Left forelimb (tissue), 1 donor: Measurements from ENCODE around the gene C16orf74.
A peak's percentile ranks its signal among the peaks of the same experiment; 100 is the strongest.

Source experiments
- DNase-seq: peaks from one replicate; pipeline ENCODE4 v3.0.0-alpha.2; 2018; ENCODE audit warnings: low spot score

The C16orf74 gene

DNA sequence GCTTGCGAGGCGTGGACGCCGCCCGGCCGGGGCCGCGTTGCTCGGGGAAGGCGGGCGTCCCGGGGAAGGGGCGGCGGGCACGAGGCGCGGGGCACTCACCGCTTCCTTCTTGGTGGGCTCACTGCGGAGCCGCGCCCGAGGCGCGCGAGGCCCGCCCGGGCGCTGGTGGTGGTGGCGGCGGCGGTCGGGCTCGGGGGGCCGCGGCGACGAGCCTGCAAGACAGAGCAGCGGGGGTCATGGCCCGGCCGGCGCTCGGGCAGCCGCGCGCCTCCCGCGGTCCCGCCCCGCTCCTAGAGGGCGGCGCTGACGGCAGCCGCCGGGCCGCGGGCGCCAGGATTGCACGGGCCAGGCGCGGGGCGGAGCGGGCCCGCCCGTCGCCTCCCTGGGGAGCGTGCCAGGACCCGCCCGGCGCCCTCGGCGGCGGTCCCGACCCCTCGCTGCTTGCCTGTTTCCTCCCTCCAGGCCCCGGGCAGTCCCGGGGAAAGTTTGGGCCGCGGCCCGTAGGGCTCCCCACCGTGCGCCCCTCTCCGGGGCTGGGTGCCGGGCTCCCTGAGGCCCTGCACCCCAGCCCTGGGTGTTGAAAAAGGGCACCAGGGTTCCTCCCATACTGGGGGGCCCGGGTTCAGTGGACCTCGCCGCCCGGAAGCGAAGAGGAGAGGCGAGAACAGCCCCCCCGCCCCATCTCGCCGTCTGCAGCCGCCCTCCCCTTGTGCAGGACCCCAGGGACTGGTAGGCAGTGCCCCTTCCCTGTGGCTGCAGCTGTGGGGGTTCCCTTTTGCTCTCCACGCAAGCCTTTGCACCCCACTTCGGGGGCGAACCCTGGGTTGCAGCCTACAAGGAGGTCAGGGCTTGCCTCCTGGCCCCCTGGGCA is at the start of gene C16orf74:
C16orf74 (minus strand) TSS at position 270 of the 871 bp plus-strand sequence. CDS start 15,879 bp downstream, outside the sequence.
- DNase-seq, result no peak

DNA sequence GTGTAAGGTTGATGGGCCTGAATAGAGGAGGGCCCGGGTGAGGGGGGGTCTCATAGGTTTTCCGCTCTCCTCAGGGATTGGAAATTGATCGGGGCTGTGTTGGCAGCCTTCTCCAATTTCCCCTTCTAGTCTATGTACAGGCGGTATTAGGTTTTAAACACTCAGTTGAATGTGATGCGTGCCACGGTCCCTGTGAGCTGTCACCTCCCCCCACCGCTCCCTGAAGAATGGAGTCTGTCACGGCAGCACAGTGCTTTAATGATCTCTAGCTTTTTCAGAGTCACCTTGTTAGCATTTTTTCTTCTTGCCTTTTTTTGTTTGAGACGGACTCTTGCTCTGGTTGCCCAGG is 49.4 kb upstream of the C16orf74 start:
- no peak for DNase-seq

DNA sequence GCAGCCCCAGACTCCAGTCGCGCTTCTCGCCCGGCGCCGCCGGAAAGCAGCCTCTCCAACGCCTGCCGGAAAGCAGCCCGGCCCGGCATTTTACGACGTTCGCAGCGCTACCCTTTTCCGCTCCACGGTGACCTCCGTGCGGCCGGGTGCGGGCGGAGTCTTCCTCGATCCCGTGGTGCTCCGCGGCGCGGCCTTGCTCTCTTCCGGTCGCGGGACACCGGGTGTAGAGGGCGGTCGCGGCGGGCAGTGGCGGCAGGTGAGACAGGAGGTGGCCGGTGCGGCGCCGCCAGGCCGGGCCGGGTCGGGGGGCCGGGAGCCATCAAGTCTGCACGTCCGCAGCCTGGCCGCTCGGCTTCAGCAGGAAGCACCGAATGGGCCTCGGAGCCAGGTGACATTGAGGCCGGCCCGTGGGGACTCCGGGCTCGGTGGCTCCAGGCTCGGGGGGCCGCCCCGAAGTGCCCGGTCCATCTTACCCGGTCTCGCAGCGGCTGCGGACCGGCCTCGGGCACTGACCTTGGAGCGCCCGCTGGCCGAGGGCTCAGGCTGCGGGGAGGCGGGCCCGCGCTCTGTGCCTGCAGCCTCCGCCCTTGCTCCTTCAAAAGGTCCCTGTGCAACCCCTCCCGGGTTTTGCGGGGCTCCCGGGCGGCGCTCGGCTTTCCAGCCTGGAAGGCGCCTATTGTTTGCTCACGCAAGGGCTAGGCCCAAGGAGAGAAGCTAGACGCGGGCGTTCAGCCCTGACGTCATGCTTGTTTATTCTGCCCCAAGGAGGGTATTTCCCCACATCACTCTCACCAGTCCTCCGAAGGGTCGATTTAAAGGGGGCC is 48.8 kb upstream of the C16orf74 start, which contains the start of the genes COX4I1 and EMC8:
COX4I1 (plus strand) TSS at position 199 of the 824 bp plus-strand sequence. CDS start 1,511 bp downstream, outside the sequence.
EMC8 (minus strand) TSS at position 48 of the 824 bp plus-strand sequence. CDS start 249 bp downstream, outside the sequence.
- DNase-seq, result peak; percentile 94

DNA sequence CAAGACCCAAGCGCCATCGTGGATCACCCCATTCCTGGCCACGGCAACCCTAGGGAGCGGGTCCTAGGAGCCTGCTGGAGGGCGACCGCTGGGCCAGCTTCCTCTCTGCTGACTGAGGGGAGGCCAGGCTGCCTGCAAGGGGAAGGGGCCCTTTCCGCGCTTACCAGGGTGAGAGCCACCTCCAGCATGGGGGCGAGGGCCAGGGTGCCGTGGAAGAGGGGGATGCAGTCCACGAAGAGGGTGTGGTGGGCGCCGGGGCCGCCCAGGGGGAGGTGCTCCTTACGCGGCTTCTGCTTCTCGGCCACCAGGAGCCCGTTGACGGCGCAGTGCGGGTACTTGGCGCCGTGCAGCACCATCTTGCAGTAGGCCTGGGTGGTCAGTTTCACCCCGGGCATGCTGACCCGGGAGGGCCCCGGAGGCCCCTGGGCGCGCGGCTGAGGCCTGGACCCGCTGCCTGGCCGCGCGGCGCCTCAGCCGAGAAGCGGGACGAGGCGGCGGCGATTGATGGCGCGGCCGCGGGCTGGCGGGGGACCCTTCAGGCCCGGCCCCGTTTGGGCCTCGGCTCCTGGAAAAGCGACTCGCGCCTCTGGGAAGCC is 48.1 kb upstream of the C16orf74 start:
- peak; percentile 70 for DNase-seq

DNA sequence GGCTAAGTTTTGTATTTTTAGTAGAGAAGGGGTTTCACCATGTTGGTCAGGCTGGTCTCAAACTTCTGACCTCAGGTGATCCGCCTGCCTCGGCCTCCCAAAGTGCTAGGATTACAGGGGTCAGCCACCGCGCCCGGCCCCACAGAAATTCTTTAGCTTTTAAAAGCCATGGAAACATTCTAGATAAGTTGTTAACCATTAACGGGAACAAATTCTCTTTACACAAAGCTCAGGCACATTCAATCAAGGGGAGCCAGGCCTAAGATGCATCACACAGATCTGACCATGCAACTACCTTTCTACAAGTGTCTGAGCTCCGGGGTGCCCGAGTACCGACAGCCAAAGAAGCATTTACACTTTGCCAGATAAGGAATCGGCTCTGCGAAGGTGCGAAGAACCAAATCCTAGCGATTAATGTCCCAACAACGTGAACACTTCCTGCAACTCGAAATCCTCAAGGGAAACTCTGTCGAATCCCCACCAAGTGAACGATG is 47.4 kb upstream of the C16orf74 start:
- no peak for DNase-seq

DNA sequence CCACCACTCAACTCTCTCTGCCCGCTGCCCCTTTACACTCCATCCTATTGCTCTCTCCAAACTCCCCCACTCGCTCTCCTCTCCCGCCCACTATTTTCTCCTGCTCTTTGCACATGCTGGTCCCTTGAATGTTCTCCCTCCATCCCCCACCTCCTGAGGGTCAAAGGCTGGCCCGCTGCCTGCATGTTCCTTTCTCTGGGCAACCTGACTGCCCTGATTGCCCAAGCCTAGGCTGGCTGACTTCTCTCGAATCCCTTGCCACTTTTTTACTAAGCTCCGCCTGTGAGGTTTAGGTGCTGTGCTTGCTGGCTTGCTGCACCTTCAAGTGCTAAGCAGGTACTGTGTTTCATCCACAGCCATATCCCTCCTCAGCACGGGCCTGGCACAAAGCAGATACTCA is 45.7 kb upstream of the C16orf74 start:
- DNase-seq, result no peak

DNA sequence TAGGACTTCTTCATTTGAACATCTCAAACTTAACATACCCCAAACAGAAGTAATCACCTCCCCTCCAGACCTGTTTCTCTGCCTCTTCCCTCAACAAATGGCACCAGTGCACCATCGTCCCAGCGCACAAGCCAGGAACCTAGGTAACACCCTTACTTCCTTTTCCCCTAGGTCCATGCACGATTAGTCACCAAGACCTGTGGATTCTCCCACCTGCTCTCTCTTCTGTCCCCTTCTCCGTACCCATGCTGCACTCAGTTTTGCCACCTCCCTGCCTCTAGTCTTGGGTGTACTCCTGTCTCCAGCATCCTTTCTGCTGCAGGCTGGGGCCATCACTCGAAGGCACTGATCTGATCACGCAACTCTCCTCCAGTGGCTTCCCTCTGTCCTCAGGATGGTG is 45.3 kb upstream of the C16orf74 start:
- no peak for DNase-seq

DNA sequence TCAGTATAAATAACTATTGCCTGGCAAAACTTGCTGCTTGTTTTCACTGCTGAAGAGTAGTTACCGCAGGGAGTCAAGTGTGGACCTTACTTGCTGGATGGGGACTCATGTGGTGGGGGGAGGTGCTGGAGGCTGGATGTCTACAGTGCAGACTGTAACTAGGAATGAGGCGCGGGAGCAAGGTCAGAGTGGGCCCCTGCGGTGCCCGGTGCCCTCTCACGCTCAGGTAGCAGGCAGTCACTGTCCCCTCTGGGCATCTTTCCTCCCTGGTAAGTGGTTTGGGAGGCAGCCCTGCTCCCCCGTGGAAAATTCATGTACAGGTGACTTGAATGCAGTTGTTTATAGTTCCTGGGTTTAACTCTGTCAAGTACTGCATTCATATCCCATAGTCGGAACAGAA is 43.8 kb upstream of the C16orf74 start:
- no peak for DNase-seq

DNA sequence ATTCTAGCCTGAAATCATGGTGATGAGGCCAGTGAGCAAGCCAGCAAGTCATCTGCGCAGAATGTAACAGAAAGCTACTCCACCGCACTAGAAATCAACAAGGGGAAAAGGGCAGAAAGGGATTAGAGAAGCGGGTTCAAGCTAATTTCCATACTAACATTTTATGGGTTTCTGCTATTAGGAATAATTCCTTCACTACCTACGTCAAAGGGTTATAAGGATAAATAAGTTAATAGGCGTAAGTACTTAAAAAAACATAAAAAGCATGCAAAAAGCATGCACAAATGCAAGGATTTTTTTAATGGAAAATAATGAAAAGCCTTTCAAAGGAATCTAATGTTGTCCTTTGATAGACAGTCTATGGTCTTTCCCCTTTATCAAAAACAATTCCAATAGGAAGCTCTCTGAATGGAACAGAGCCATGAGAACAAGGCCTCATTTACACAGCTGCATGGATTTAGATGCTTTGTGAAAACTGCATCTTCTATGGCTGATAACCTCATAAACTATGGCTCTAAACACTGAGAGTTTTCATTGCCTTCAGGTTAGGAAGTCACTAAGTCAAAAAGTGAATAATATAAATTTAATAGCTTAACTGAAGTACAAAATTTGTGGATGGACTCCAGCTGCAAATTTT is 42.9 kb upstream of the C16orf74 start:
- DNase-seq, result no peak

DNA sequence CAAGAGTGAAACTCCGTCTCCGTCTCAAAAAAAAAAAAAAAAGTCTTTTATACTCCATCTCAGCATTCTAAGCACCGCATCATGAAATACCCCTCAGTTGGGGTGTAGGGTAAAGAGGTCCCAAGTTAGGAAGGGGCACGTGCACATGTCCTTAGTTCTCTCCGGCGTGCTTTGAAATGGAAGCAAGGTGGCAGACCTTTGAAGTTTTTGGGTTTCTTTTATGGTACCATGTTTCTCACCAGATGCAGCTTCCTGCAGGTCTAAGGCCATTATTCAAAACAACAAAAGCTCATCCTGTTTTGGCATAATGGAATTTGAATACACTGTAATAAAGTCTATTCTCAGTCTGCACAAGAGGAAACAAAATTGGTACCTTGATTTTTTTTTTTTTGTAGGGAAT is 38.9 kb upstream of the C16orf74 start:
- no peak for DNase-seq

DNA sequence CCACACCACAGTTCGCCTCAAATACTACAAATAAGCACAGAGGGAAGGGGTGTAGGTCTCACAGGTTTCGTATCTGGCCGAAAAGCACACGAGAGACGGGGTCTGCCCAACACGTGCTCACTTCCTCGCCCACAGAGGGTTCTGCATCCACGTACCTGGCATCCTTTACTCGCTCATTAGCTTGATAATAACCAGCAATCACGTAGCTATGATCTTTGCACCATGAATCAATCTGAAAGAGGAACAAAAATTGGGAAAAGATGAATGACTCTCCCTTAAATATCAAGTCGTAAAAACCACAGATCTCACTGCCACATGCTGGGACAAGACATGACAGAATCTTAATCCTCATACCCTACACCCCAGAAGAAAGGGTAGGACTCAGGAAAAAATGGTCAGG is 37.9 kb upstream of the C16orf74 start:
- DNase-seq, result no peak

DNA sequence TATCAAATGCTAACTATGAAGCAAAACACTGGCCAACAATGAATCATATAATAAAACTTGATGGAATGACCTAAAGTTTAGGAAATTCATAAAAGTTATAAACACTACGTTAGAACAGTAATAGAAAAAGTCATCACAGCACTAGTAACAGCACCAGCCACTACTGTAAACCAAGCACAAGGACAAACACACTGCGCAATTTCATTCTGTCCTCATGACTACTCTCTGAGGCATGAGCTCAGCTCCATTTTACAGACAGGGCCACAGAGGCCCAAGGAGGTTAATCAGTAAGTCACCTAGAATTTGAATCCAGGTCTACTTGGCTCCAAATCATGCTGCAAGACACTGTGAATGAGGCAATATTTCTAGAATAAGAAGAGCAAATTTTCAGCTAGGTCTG is 35.0 kb upstream of the C16orf74 start:
- DNase-seq, result no peak

DNA sequence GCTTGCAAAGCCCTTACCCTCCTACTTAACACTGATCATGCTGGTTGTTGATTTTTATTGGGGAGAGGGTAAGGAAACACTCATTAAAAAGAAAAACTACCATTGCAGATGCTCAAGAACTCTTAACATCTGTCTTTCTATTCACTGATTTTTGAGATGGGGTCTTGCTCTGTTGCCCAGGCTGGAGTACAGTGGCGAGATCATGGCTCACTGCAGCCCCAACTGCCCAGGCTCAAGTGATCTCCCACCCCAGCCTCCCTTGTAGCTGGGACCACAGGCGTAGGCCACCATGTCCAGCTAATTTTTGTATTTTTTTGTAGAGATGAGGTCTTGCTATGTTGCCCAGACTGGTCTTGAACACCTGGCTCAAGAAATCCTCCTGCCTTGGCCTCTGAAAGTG is 33.9 kb upstream of the C16orf74 start:
- no peak for DNase-seq

DNA sequence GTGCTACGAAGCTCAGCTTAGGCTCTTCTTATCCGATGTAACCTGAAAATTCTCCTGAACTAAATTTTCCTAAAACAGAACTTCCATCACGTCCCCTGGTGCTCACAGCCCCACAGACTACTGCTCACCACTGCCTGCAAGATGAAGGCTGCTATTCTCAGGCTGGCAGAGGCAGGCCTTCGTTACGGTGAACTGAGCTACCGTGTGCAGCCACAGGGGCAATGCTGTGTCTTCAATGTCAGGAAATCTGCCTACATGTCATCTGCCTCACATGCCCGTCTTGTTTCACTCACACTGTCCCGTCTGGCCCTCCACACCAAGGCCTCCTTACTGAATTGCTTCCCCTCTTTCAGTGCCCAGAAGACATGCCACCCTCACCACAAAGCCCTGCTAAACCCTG is 32.5 kb upstream of the C16orf74 start:
- no peak for DNase-seq

DNA sequence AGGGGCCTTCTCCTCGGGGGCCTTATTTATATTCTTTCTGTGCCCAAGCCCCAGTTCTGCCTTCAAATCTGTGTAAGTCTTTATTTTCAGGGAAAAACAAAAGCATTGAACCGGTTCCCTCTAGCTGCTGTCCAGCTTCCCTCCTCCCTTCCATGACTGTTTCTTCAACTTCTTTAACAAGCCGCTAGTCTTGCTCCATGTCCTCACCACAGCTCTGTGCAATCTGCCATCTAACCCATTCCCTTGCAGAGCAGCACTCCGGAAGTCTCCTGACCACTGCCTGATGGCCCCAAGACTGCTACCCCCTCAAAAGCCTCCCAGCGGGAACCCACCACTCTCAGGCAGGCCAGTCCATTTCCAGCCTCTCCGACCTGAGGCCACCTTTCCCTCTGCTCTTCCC is 31.6 kb upstream of the C16orf74 start:
- no peak for DNase-seq

DNA sequence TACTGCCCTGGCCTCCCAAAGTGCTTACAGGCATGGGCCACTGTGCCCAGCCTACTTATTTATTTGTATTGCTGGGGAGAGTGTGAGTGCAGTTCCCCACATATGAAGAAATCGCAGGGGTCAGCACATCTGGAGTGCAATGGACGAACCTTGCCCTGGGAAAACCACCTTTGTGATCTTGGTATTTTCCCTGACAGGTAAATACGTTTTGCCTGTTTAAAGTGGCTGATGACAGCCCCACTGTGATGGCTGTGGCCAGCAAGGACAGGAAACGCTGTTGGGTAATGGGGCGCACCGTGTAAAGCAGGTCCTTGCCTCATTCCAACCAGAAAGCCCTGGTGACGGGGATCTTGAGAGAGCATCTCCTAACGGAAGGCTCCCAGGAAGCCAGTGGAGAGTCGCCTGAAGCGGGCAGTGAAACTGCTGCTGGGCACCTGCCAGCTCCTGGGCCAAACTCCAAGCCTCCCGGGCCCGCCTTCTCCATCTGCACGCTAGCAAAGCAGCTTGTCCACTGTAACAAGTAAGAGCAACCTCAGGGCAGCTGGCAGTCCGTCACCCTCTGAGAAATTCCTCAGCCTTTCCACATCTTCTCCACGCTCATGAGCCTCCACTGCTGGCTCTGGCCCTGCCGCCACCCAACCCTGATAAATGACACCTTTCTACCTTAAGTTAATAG is 30.9 kb upstream of the C16orf74 start:
- no peak for DNase-seq

DNA sequence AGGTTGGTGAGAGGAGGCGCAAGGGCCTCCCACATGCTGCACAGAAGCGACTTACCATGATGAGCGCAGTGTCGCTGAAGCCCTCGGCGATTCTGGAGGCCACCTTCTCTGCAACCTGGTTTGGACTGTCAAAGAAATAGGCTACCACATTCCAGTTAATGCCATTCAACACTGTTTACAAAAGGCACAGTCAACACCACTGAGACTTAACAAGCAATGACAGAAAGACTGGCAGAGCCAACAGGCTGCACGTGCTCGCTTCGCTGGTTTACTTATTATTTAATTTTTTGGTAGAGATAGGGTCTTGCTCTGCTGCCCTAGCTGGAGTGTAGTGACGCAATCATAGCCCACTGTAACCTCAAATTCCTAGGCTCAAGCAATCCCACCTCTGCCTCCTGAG is 30.3 kb upstream of the C16orf74 start:
- DNase-seq, result no peak

DNA sequence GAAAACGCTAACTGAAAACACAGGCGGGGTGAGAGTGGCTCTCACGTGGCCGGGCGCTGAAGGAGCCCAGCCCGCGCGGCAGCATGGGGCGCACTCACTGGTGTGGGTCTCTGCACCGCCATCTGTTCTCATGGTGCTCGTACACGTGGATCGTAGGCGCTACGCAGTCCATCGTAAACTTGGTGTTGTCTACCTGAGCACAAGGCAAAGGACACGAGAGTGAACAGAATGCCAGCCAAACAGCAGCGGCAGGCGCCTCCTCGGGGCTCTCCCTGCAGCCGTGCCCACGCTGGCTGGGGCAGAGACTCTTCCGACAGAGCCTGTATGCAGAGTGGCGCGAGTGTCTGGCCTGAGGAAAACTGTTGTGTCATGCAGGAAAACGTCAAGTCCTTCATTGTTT is 29.4 kb upstream of the C16orf74 start:
- DNase-seq, result no peak

DNA sequence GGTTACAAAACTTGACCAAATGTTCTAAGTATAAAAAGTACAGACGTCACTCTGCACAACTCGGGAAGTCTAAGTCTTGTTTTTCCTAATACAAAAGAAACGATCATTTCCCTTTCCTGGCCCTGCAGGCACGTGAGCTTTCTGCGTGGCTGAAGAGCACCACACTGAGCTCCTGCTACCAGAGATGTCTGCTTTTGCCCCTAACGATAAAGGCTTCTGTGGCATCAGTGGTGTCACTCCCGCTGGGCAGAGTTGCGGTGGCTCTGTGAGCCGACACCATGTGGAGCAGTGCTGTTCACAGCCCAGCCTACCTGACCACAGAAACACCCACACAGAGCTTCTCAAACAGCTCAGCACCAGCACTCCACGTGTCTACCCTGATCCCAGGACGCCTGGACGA is 28.0 kb upstream of the C16orf74 start:
- no peak for DNase-seq

DNA sequence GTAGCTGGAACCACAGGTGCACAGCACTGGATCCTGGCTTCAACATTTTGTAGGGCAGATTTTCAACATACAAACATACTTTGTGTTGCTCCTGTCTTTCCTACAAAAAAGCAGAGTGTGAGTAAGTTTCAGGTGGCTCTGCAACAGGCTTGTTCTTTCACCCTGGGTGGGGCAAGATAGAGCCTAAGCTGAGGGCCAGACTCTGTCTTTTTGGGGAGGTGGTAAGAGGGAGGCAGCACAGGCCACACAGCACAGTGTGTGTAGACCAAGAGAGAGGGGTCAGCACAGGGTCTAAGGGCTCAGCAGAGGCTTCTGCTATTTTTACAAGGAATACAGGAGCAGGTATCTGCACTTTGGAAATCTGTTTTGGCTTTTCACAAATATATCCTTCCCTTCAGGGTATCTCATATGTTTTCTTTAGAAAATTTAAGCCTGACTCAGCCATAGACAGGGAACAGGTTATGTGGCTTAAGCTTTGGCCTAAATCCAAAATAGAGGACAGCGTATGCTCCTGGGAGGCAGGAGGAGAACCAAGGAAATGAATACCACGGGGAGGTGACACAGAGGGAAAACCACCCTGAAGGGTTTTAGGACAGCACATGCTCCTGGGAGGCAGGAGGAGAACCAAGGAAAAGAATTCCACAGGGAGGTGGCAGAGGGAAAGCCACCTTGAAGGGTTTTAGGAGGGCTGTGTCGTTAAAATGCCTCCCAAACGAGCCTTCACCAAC is 26.9 kb upstream of the C16orf74 start:
- no peak for DNase-seq

DNA sequence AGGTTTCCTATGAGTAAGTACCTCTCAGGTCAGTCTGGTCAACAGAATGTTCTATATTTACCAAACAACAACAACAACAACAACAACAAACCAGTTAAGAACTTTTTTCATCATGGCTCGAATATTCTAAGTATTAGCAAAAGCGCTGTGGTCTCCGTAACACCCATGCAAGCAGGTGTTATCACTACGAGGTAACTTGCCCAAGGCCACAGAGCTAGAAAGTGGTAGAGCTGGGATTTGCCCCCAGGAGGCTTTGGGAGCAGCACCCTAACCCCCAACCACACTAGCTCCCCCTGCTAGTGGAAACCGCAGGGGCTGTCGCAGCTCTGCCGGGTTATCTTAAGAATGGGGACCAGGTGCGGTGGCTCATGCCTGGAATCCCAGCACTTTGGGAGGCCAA is 23.9 kb upstream of the C16orf74 start:
- no peak for DNase-seq
